GM11168 (cell line): Measurements from ENCODE around the gene FNDC8.

Source experiments
- in situ Hi-C: fragments of 300-500 bp; cut with MboI; formaldehyde crosslinking; loops from one replicate; pipeline ENCODE4 v1.12.0; 2022; ENCODE audit warnings: low sequenced_read_pairs; ENCODE audit not compliant: unreplicated experiment

The FNDC8 gene

GRCh38 chr17:35132816-35133550, 11.6 kb downstream of the FNDC8 start:
- in situ Hi-C loops = no loop called here

- in situ Hi-C loops = no loop called here
Observed at GRCh38 chr17:35135322-35135721, 13.9 kb downstream of the FNDC8 start.

- in situ Hi-C loops = no loop called here
Observed at GRCh38 chr17:35138218-35138617, 16.8 kb downstream of the FNDC8 start.

GRCh38 chr17:35141681-35142466, 20.5 kb downstream of the FNDC8 start, which contains the start of gene NLE1:
Gene NLE1, minus strand, starts transcription at chr17:35142303. Its CDS starts 28 bp downstream, at chr17:35142275.
- in situ Hi-C loops = no loop called here

- in situ Hi-C loops = no loop called here
Observed at GRCh38 chr17:35142467-35142796, 21.0 kb downstream of the FNDC8 start.

- in situ Hi-C loops = no loop called here
Observed at GRCh38 chr17:35144840-35145239, 23.4 kb downstream of the FNDC8 start.

GRCh38 chr17:35146214-35146833, 24.9 kb downstream of the FNDC8 start:
- in situ Hi-C loops = no loop called here

GRCh38 chr17:35147375-35147905, 26.0 kb downstream of the FNDC8 start, which contains the start of gene UNC45B:
Gene UNC45B, plus strand, starts transcription at chr17:35147817. Its CDS starts 447 bp downstream, at chr17:35148264.
- in situ Hi-C loops = no loop called here

- in situ Hi-C loops = no loop called here
Observed at GRCh38 chr17:35148144-35148543, 26.7 kb downstream of the FNDC8 start.

GRCh38 chr17:35149941-35150340, 28.5 kb downstream of the FNDC8 start:
- in situ Hi-C loops = loop anchor here (25.0 kb wide), 1 partner anchor 587 kb away; the partner anchor contains the start of gene RASL10B

- in situ Hi-C loops = loop anchor here (25.0 kb wide), 1 partner anchor 586 kb away; the partner anchor contains the start of gene RASL10B
Observed at GRCh38 chr17:35151080-35151479, 29.7 kb downstream of the FNDC8 start.

- in situ Hi-C loops = loop anchor here (25.0 kb wide), 1 partner anchor 585 kb away; the partner anchor contains the start of gene RASL10B
Observed at GRCh38 chr17:35152421-35153140, 31.2 kb downstream of the FNDC8 start.

- in situ Hi-C loops = loop anchor here (25.0 kb wide), 1 partner anchor 583 kb away; the partner anchor contains the start of gene RASL10B
Observed at GRCh38 chr17:35154196-35155165, 33.1 kb downstream of the FNDC8 start.

GRCh38 chr17:35155246-35155645, 33.8 kb downstream of the FNDC8 start:
- in situ Hi-C loops = loop anchor here (25.0 kb wide), 1 partner anchor 582 kb away; the partner anchor contains the start of gene RASL10B

- in situ Hi-C loops = loop anchor here (10.0 to 25.0 kb wide), 2 partner anchors 375 to 577 kb away; partner anchors contain the start of genes RASL10B and SLFN12L
Observed at GRCh38 chr17:35159940-35160339, 38.5 kb downstream of the FNDC8 start.

GRCh38 chr17:35160354-35161201, 39.2 kb downstream of the FNDC8 start:
- in situ Hi-C loops = loop anchor here (10.0 to 25.0 kb wide), 2 partner anchors 374 to 577 kb away; partner anchors contain the start of genes RASL10B and SLFN12L

- in situ Hi-C loops = loop anchor here (10.0 to 25.0 kb wide), 2 partner anchors 373 to 576 kb away; partner anchors contain the start of genes RASL10B and SLFN12L
Observed at GRCh38 chr17:35161281-35161761, 39.9 kb downstream of the FNDC8 start.
